Activated CD4-positive, alpha-beta T cell treated with anti-CD3 and anti-CD28 coated beads for 36 hours (primary cell): ENCODE results near the gene KIFC3. TPM values are rescaled to one million over a fixed set of nuclear protein-coding genes. Genes with fewer than 3 reads are reported as not detected.
"Not testable (repeated sequence)": the region's sequence is repeated elsewhere in the genome, so short reads cannot be mapped to it uniquely, and the experiment has no call there.

Source experiments
- ATAC-seq: fragments of 200-7000 bp; cut with Tn5 transposase; one replicate; pipeline ENCODE4 v1.10.0; 2021; ENCODE audit warnings: mild to moderate bottlenecking, moderate library complexity
- CTCF ChIA-PET: fragments of 350-600 bp; sonication (Branson Sonifier 250); formaldehyde crosslinking; loops from one replicate; lab custom pipeline; 2021; ENCODE audit warnings: antibody characterized with exemption; lab: Charles Lee
- POLR2A ChIA-PET: fragments of 350-600 bp; sonication (Branson Sonifier 250); formaldehyde crosslinking; loops from one replicate; lab custom pipeline; 2021; ENCODE audit warnings: antibody characterized with exemption, inconsistent platforms; lab: Charles Lee
- DNase-seq: peaks from one replicate; pipeline ENCODE4 v3.0.0-alpha.2; 2020
- H3K27ac Mint-ChIP-seq: one replicate; pipeline ENCODE4 v1.8.0; 2021; ENCODE audit warnings: mixed read lengths
- H3K27me3 Mint-ChIP-seq: one replicate; pipeline ENCODE4 v1.8.0; 2021; ENCODE audit warnings: mixed read lengths
- H3K36me3 Mint-ChIP-seq: one replicate; pipeline ENCODE4 v1.8.0; 2021; ENCODE audit warnings: low read depth, mixed read lengths
- H3K4me1 Mint-ChIP-seq: one replicate; pipeline ENCODE4 v1.8.0; 2021; ENCODE audit warnings: mixed read lengths
- H3K4me3 Mint-ChIP-seq: one replicate; pipeline ENCODE4 v1.8.0; 2021; ENCODE audit warnings: mild to moderate bottlenecking, moderate library complexity, mixed read lengths
- H3K9me3 Mint-ChIP-seq: one replicate; pipeline ENCODE4 v1.8.0; 2021; ENCODE audit warnings: low read depth, mixed read lengths
- intact Hi-C, 2 experiments: fragments of 100-400 bp; cut with DNase I in 1 of 2; cut with micrococcal nuclease in 1 of 2; formaldehyde crosslinking; loops; one replicate each; pipeline versions ENCODE4 v1.14.2 to v1.15.1; 2022 to 2024; cut with DNase I, micrococcal nuclease
- total RNA-seq, 2 experiments: library from RNA; stranded (reverse); gene quantifications; one replicate each; pipeline ENCODE4 v1.2.3, GENCODE V29; 2021

Gene KIFC3
- total RNA-seq, 2 experiments from 2014 or later, result 0.32 to 0.66 TPM

- DNase-seq (no peak), ATAC-seq (no peak)
- Mint-ChIP-seq H3K27me3 (peaks cover 2% of the 10 kb centered on the region), H3K27ac (no peak overlapping the region), H3K9me3 (no peaks in the 10 kb centered on the region), H3K4me3 (no peak overlapping the region), H3K4me1 (no peaks in the 10 kb centered on the region), H3K36me3 (no peaks in the 10 kb centered on the region)
- ChIA-PET POLR2A (no interaction called here), CTCF (no interaction called here)
- intact Hi-C loops, result no loop called here
Observed at GRCh38 chr16:57837305-57838125, 35.2 kb upstream of the KIFC3 start.

- ATAC-seq, intact Hi-C loops: not testable (repeated sequence)
Observed at GRCh38 chr16:57835439-57835838, 33.1 kb upstream of the KIFC3 start.

GRCh38 chr16:57834936-57835335, 32.6 kb upstream of the KIFC3 start:
- H3K4me1 Mint-ChIP-seq, result no peaks in the 10 kb centered on the region
- H3K27me3 Mint-ChIP-seq, result peaks cover 2% of the 10 kb centered on the region
- ChIA-PET POLR2A (no interaction called here), CTCF (no interaction called here)
- no peak overlapping the region for H3K4me3 Mint-ChIP-seq
- DNase-seq (no peak), ATAC-seq (no peak)
- H3K36me3 Mint-ChIP-seq, result no peaks in the 10 kb centered on the region
- no peak overlapping the region for H3K27ac Mint-ChIP-seq
- no peaks in the 10 kb centered on the region for H3K9me3 Mint-ChIP-seq
- intact Hi-C loops, result no loop called here

More at GRCh38 chr16:57835439-57835838, 33.1 kb upstream of the KIFC3 start:
- H3K9me3 Mint-ChIP-seq, POLR2A ChIA-PET, H3K27me3 Mint-ChIP-seq, CTCF ChIA-PET, DNase-seq, H3K4me1 Mint-ChIP-seq, H3K36me3 Mint-ChIP-seq, H3K4me3 Mint-ChIP-seq, H3K27ac Mint-ChIP-seq: not testable (repeated sequence)

GRCh38 chr16:57830890-57831484, 28.7 kb upstream of the KIFC3 start:
- ATAC-seq, result no peak
- ChIA-PET CTCF (no interaction called here), POLR2A (no interaction called here)
- intact Hi-C loops, result no loop called here
- Mint-ChIP-seq H3K36me3 (no peaks in the 10 kb centered on the region), H3K27ac (no peak overlapping the region), H3K9me3 (no peaks in the 10 kb centered on the region), H3K4me3 (no peak overlapping the region), H3K27me3 (peaks cover 2% of the 10 kb centered on the region), H3K4me1 (no peaks in the 10 kb centered on the region)
- no peak for DNase-seq

GRCh38 chr16:57829969-57830360, 27.7 kb upstream of the KIFC3 start:
- ChIA-PET POLR2A (no interaction called here), CTCF (interaction anchor here (0.6 to 1.5 kb wide), 2 partner anchors 73 to 517 kb away, joined by 3 to 4 read pairs; no protein-coding TSS in a partner anchor)
- H3K9me3 Mint-ChIP-seq, result no peaks in the 10 kb centered on the region
- peaks cover 4% of the 10 kb centered on the region for H3K27me3 Mint-ChIP-seq
- H3K4me1 Mint-ChIP-seq, result no peaks in the 10 kb centered on the region
- no peak overlapping the region for H3K4me3 Mint-ChIP-seq
- H3K27ac Mint-ChIP-seq, result no peak overlapping the region
- DNase-seq (no peak), ATAC-seq (no peak)
- intact Hi-C loops, result no loop called here
- H3K36me3 Mint-ChIP-seq, result no peaks in the 10 kb centered on the region

GRCh38 chr16:57828272-57829161, 26.2 kb upstream of the KIFC3 start:
- no peaks in the 10 kb centered on the region for H3K4me1 Mint-ChIP-seq
- H3K4me3 Mint-ChIP-seq, result no peak overlapping the region
- H3K27ac Mint-ChIP-seq, result no peak overlapping the region
- ATAC-seq (no peak), DNase-seq (no peak)
- CTCF ChIA-PET, result interaction anchor here (1.5 kb wide), 2 partner anchors 9 to 72 kb away, joined by 4 read pairs; no protein-coding TSS in a partner anchor
- POLR2A ChIA-PET, result no interaction called here
- H3K36me3 Mint-ChIP-seq, result no peaks in the 10 kb centered on the region
- no peaks in the 10 kb centered on the region for H3K9me3 Mint-ChIP-seq
- H3K27me3 Mint-ChIP-seq, result peaks cover 4% of the 10 kb centered on the region
- intact Hi-C loops, result no loop called here

GRCh38 chr16:57826706-57827625, 24.7 kb upstream of the KIFC3 start:
- no peaks in the 10 kb centered on the region for H3K4me1 Mint-ChIP-seq
- no peak for ATAC-seq
- ChIA-PET POLR2A (no interaction called here), CTCF (interaction anchor here (0.6 kb wide), 1 partner anchor 51 kb away, joined by 3 read pairs; no protein-coding TSS in a partner anchor)
- intact Hi-C loops, result no loop called here
- no peaks in the 10 kb centered on the region for H3K36me3 Mint-ChIP-seq
- H3K27me3 Mint-ChIP-seq, result peaks cover 4% of the 10 kb centered on the region
- H3K9me3 Mint-ChIP-seq, result no peaks in the 10 kb centered on the region
- no peak for DNase-seq
- no peak overlapping the region for H3K4me3 Mint-ChIP-seq
- no peak overlapping the region for H3K27ac Mint-ChIP-seq

- intact Hi-C loops, result no loop called here
- POLR2A ChIA-PET, result no interaction called here
- no peaks in the 10 kb centered on the region for H3K9me3 Mint-ChIP-seq
- DNase-seq (no peak), ATAC-seq (no peak)
- CTCF ChIA-PET, result no interaction called here
- no peaks in the 10 kb centered on the region for H3K4me1 Mint-ChIP-seq
- no peaks in the 10 kb centered on the region for H3K36me3 Mint-ChIP-seq
- H3K4me3 Mint-ChIP-seq, result no peak overlapping the region
- H3K27ac Mint-ChIP-seq, result no peak overlapping the region
- H3K27me3 Mint-ChIP-seq, result peaks cover 4% of the 10 kb centered on the region
Observed at GRCh38 chr16:57826052-57826451, 23.8 kb upstream of the KIFC3 start.

- Mint-ChIP-seq H3K4me3 (no peak overlapping the region), H3K4me1 (no peaks in the 10 kb centered on the region), H3K27me3 (peaks cover 4% of the 10 kb centered on the region), H3K36me3 (no peaks in the 10 kb centered on the region), H3K9me3 (no peaks in the 10 kb centered on the region), H3K27ac (no peak overlapping the region)
- ATAC-seq (no peak), DNase-seq (no peak)
- ChIA-PET CTCF (no interaction called here), POLR2A (no interaction called here)
- intact Hi-C loops, result no loop called here
Observed at GRCh38 chr16:57825298-57826044, 23.2 kb upstream of the KIFC3 start.

GRCh38 chr16:57824888-57825287, 22.6 kb upstream of the KIFC3 start:
- POLR2A ChIA-PET, result no interaction called here
- H3K36me3 Mint-ChIP-seq, result no peaks in the 10 kb centered on the region
- H3K9me3 Mint-ChIP-seq, result no peaks in the 10 kb centered on the region
- H3K4me3 Mint-ChIP-seq, result no peak overlapping the region
- intact Hi-C loops, result no loop called here
- ATAC-seq, result no peak
- CTCF ChIA-PET, result no interaction called here
- H3K27ac Mint-ChIP-seq, result no peak overlapping the region
- no peak for DNase-seq
- H3K4me1 Mint-ChIP-seq, result no peaks in the 10 kb centered on the region
- peaks cover 4% of the 10 kb centered on the region for H3K27me3 Mint-ChIP-seq
